Inflammatory macrophage treated with lipopolysaccharide for 1 hour (primary cell): ENCODE data around the gene KLK8.
A peak's percentile ranks its signal among the peaks of the same experiment; 100 is the strongest.

Experiments
- DNase-seq, 2 donors: peaks; one replicate each; pipeline ENCODE4 v3.0.0-alpha.2; 2020 to 2022

Gene KLK8

GRCh38 chr19:51001515-51001914, at the start of gene KLK8:
KLK8 (minus strand) TSS chr19:51001604; CDS start chr19:51001167, 437 bp downstream.
- DNase-seq, result no peak

GRCh38 chr19:51047031-51047335, 45.6 kb upstream of the KLK8 start:
- DNase-seq, result no peak

GRCh38 chr19:51044327-51044726, 42.9 kb upstream of the KLK8 start:
- no peak for DNase-seq

GRCh38 chr19:51043497-51043896, 42.1 kb upstream of the KLK8 start:
- DNase-seq, result no peak

GRCh38 chr19:51040151-51040550, 38.7 kb upstream of the KLK8 start:
- DNase-seq, result no peak

GRCh38 chr19:51036519-51036918, 35.1 kb upstream of the KLK8 start:
- no peak for DNase-seq

GRCh38 chr19:51034704-51035103, 33.3 kb upstream of the KLK8 start, which contains the start of gene KLK12:
KLK12 (minus strand) TSS chr19:51035002; CDS start chr19:51034621, 381 bp downstream.
- no peak for DNase-seq

GRCh38 chr19:51031880-51032225, 30.4 kb upstream of the KLK8 start:
- DNase-seq, result no peak

- DNase-seq, result no peak
Measured at GRCh38 chr19:51031220-51031879, 29.9 kb upstream of the KLK8 start.

- no peak for DNase-seq
Measured at GRCh38 chr19:51030631-51031030, 29.2 kb upstream of the KLK8 start.

- DNase-seq, result no peak
Measured at GRCh38 chr19:51029718-51030117, 28.3 kb upstream of the KLK8 start.

- no peak for DNase-seq
Measured at GRCh38 chr19:51027873-51028272, 26.5 kb upstream of the KLK8 start.

GRCh38 chr19:51027126-51027806, 25.9 kb upstream of the KLK8 start:
- no peak for DNase-seq

- DNase-seq, result no peak
Measured at GRCh38 chr19:51026554-51026831, 25.1 kb upstream of the KLK8 start, which contains the start of gene KLK11. KLK11 (minus strand) TSS chr19:51026616; CDS start chr19:51025631, 985 bp downstream.

- no peak for DNase-seq
Measured at GRCh38 chr19:51025809-51026553, 24.6 kb upstream of the KLK8 start.

GRCh38 chr19:51025401-51025800, 24.0 kb upstream of the KLK8 start:
- DNase-seq, result no peak

GRCh38 chr19:51024924-51025323, 23.5 kb upstream of the KLK8 start:
- DNase-seq, result no peak

- no peak for DNase-seq
Measured at GRCh38 chr19:51023946-51024345, 22.5 kb upstream of the KLK8 start.

- no peak for DNase-seq
Measured at GRCh38 chr19:51022526-51022925, 21.1 kb upstream of the KLK8 start.

GRCh38 chr19:51020988-51021651, 19.7 kb upstream of the KLK8 start:
- peak; percentile 25 to 65 for DNase-seq

- no peak for DNase-seq
Measured at GRCh38 chr19:51019544-51019925, 18.1 kb upstream of the KLK8 start, which contains the start of gene KLK10. KLK10 (minus strand) TSS chr19:51019709; CDS start chr19:51019130, 579 bp downstream.

GRCh38 chr19:51018745-51019543, 17.5 kb upstream of the KLK8 start:
- DNase-seq, result no peak
